ENCODE data around the gene CBX3. TPM values are rescaled to one million over a fixed set of nuclear protein-coding genes. Genes with fewer than 3 reads are reported as not detected.
"Not testable (repeated sequence)": the region's sequence is repeated elsewhere in the genome, so short reads cannot be mapped to it uniquely, and the experiment has no call there.

CBX3 gene
- total RNA-seq, 1 donor from 2014 or later = 360 TPM

DNA sequence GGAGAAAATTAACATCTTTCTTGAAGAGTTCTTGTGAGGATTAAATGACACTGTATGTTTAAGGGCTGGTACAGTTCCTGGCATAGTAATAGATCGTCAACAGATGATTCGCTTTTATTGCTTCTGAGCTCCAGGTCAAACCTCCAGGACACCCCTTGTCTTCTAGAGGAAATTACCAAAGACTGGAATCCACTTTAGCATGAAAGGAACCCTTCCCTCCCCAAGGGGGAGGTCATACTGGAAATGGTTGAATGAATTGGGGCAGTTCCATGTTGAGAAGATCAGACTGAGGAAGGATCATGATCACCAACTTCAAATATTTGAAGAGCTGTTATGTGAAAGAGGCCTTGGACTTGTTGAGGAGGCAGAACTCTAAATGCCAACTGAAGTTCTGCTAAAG is 40.6 kb upstream of the CBX3 start:
- TF ChIP-seq EZH2phosphoT487 (IDR thresholded peaks at IDR 0.05) = no peak
- TF ChIP-seq, protein P1, sequence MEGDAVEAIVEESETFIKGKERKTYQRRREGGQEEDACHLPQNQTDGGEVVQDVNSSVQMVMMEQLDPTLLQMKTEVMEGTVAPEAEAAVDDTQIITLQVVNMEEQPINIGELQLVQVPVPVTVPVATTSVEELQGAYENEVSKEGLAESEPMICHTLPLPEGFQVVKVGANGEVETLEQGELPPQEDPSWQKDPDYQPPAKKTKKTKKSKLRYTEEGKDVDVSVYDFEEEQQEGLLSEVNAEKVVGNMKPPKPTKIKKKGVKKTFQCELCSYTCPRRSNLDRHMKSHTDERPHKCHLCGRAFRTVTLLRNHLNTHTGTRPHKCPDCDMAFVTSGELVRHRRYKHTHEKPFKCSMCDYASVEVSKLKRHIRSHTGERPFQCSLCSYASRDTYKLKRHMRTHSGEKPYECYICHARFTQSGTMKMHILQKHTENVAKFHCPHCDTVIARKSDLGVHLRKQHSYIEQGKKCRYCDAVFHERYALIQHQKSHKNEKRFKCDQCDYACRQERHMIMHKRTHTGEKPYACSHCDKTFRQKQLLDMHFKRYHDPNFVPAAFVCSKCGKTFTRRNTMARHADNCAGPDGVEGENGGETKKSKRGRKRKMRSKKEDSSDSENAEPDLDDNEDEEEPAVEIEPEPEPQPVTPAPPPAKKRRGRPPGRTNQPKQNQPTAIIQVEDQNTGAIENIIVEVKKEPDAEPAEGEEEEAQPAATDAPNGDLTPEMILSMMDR (IDR thresholded peaks at IDR 0.05) = no peak
- no peak for TF ChIP-seq EZH2 (IDR thresholded peaks at IDR 0.05)
- no peaks in the 10 kb centered on the region for H3K36me3 Mint-ChIP-seq
- no peaks in the 10 kb centered on the region for H3F3A ChIP-seq (ENCODE audit: low read depth)
- peaks cover 15% of the 10 kb centered on the region for H3K4me1 Mint-ChIP-seq
- no peak overlapping the region for H3K4me3 ChIP-seq
- no peak overlapping the region for H3K4me2 ChIP-seq
- no peaks in the 10 kb centered on the region for H3K79me2 ChIP-seq (ENCODE audit: low read depth)
- no peaks in the 10 kb centered on the region for H3K9me3 Mint-ChIP-seq
- H3K4me3 Mint-ChIP-seq = no peak overlapping the region
- no peaks in the 10 kb centered on the region for H3K27me3 Mint-ChIP-seq (ENCODE audit: insufficient read depth, low read depth)
- peaks cover 10% of the 10 kb centered on the region for H3K27me3 ChIP-seq
- H3K9ac ChIP-seq = no peak overlapping the region
- no peak overlapping the region for H2AFZ ChIP-seq (replicated peaks)
- no peaks in the 10 kb centered on the region for H4K20me1 ChIP-seq (ENCODE audit: low read depth)
- H3K4me1 ChIP-seq = no peaks in the 10 kb centered on the region
- no peak overlapping the region for H3K27ac ChIP-seq
- no peaks in the 10 kb centered on the region for H3K9me3 ChIP-seq (ENCODE audit: low read depth)
- H3K27ac Mint-ChIP-seq = no peak overlapping the region
- H3K36me3 ChIP-seq = no peaks in the 10 kb centered on the region
- no peak for DNase-seq (ENCODE audit: low spot score)

DNA sequence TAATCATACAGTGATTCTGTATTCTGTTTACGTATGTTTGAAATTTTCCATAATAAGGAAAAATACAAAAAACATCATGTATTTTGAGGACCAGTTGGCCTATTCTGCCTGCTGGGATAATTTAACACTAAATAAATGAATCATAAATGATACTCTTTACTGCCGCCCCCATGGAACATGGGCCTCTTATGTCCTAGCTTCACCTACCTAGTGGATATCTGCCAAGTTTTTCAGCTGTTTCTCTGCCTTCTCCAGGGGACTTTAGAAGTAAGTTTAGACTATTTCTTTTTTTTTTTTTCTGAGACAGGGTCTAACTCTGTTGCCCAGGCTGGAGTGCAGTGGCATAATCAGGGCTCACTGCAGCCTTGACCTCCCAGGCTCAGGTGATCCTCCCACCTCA is 39.1 kb upstream of the CBX3 start:
- no peak overlapping the region for H3K4me3 ChIP-seq

DNA sequence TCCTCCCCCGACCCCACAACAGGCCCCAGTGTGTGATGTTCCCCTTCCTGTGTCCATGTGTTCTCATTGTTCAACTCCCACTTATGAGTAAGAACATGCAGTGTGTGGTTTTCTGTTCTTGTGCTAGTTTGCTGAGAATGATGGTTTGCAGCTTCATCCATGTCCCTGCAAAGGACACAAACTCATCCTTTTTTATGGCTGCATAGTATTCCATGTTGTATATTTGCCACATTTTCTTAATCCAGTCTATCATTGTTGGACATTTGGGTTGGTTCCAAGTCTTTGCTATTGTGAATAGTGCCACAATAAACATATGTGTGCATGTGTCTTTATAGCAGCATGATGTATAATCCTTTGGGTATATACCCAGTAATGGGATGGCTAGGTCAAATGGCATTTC is 37.7 kb upstream of the CBX3 start:
- H3K9me3 Mint-ChIP-seq; H2AFZ ChIP-seq (replicated peaks); H3K9ac ChIP-seq; H3F3A ChIP-seq (ENCODE audit: low read depth); H3K27me3 ChIP-seq; H3K36me3 Mint-ChIP-seq; H3K4me2 ChIP-seq; H3K27ac ChIP-seq; H4K20me1 ChIP-seq (ENCODE audit: low read depth); H3K36me3 ChIP-seq; H3K4me1 ChIP-seq; H3K27ac Mint-ChIP-seq; H3K79me2 ChIP-seq (ENCODE audit: low read depth); H3K4me3 ChIP-seq; H3K9me3 ChIP-seq (ENCODE audit: low read depth); H3K27me3 Mint-ChIP-seq (ENCODE audit: insufficient read depth, low read depth); DNase-seq (ENCODE audit: low spot score); H3K4me3 Mint-ChIP-seq: not testable (repeated sequence)
- peaks cover 12% of the 10 kb centered on the region for H3K4me1 Mint-ChIP-seq

More for the DNA sequence above, 39.1 kb upstream of the CBX3 start:
- no peaks in the 10 kb centered on the region for H3K4me1 ChIP-seq
- no peaks in the 10 kb centered on the region for H3K36me3 Mint-ChIP-seq
- H3K4me3 Mint-ChIP-seq = no peak overlapping the region
- no peaks in the 10 kb centered on the region for H3F3A ChIP-seq (ENCODE audit: low read depth)
- no peak overlapping the region for H3K9ac ChIP-seq
- H3K27me3 ChIP-seq = no peaks in the 10 kb centered on the region
- H3K4me1 Mint-ChIP-seq = peaks cover 14% of the 10 kb centered on the region
- no peak overlapping the region for H3K27ac ChIP-seq
- no peaks in the 10 kb centered on the region for H3K27me3 Mint-ChIP-seq (ENCODE audit: insufficient read depth, low read depth)
- TF ChIP-seq, protein P1 (IDR thresholded peaks at IDR 0.05) = no peak
- TF ChIP-seq EZH2phosphoT487 (IDR thresholded peaks at IDR 0.05) = no peak
- TF ChIP-seq EZH2 (IDR thresholded peaks at IDR 0.05) = no peak
- H3K79me2 ChIP-seq (ENCODE audit: low read depth) = no peaks in the 10 kb centered on the region
- H4K20me1 ChIP-seq (ENCODE audit: low read depth) = no peaks in the 10 kb centered on the region
- H2AFZ ChIP-seq (replicated peaks) = no peak overlapping the region
- H3K27ac Mint-ChIP-seq = no peak overlapping the region
- H3K9me3 ChIP-seq (ENCODE audit: low read depth) = no peaks in the 10 kb centered on the region
- H3K4me2 ChIP-seq = no peak overlapping the region
- DNase-seq (ENCODE audit: low spot score) = no peak
- no peaks in the 10 kb centered on the region for H3K9me3 Mint-ChIP-seq
- no peaks in the 10 kb centered on the region for H3K36me3 ChIP-seq

DNA sequence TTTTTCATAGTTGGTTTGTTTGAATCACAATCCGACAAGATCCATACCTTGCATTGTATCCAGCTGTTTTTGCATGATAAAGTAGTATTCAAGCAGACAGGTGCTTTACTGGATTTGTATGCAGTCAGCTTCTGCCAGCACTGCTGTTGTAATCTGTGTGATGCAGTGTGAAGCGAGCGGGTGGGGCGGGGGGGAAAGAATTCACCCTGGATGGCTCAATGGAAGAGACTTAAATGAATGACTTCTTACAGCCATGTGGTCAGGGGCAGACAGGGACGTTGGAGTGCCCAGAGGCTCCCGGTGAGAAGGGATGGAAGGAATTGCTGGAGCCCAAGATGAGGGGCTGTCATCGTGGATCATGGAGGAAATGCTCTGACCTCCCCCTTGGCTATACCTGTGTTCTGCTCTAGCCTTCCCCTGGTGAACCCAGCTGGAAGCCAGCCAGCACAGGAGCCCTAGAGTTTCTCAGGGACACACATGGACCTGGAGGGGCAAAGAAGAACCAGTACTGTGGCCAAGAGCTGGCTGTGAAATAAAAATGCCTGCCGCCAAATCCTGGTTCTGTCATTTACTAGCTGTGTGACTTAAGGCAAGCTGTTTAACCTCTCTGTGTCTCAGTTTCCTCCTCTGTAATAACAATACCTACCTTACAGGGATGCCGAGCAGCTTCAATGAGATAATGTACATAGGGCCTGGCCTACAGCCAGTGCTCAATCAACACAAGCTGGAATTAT is 35.4 kb upstream of the CBX3 start:
- Histone ChIP-seq H3K27ac (no peak overlapping the region), H3K4me1 (no peaks in the 10 kb centered on the region), H2AFZ (replicated peaks) (no peak overlapping the region), H3K9ac (no peak overlapping the region), H3F3A (ENCODE audit: low read depth) (no peaks in the 10 kb centered on the region), H3K27me3 (no peaks in the 10 kb centered on the region), H3K79me2 (ENCODE audit: low read depth) (no peaks in the 10 kb centered on the region), H3K4me2 (no peak overlapping the region), H4K20me1 (ENCODE audit: low read depth) (no peaks in the 10 kb centered on the region), H3K9me3 (ENCODE audit: low read depth) (no peaks in the 10 kb centered on the region), H3K36me3 (no peaks in the 10 kb centered on the region), H3K4me3 (no peak overlapping the region)
- Mint-ChIP-seq H3K36me3 (no peaks in the 10 kb centered on the region), H3K27ac (no peak overlapping the region), H3K4me1 (peaks cover 4% of the 10 kb centered on the region), H3K27me3 (ENCODE audit: insufficient read depth, low read depth) (peaks cover 2% of the 10 kb centered on the region), H3K9me3 (no peaks in the 10 kb centered on the region), H3K4me3 (no peak overlapping the region)
- TF ChIP-seq EZH2 (IDR thresholded peaks at IDR 0.05) (no peak), EZH2phosphoT487 (IDR thresholded peaks at IDR 0.05) (no peak)
- TF ChIP-seq, protein P1 (IDR thresholded peaks at IDR 0.05) = no peak
- no peak for DNase-seq (ENCODE audit: low spot score)

Data from neural progenitor cell (in vitro differentiated cells).